WTC11 (cell line): Measurements from ENCODE around the gene SMG1. TPM values are rescaled to one million over a fixed set of nuclear protein-coding genes. Genes with fewer than 3 reads are reported as not detected.

Experiments used
- ATAC-seq: fragments of 200-7000 bp; cut with Tn5 transposase; 2 replicates; pipeline ENCODE4 v1.10.0; 2021; ENCODE audit warnings: mild to moderate bottlenecking, moderate library complexity
- CTCF ChIA-PET: fragments of 300-600 bp; sonication (Branson Sonifier 250); formaldehyde crosslinking; loops from one replicate; lab custom pipeline; 2021; ENCODE audit warnings: antibody characterized with exemption; lab: Charles Lee
- POLR2A ChIA-PET: fragments of 350-600 bp; sonication (Branson Sonifier 250); formaldehyde crosslinking; loops from one replicate; lab custom pipeline; 2021; ENCODE audit warnings: antibody characterized with exemption; lab: Charles Lee
- DNase-seq: peaks from one replicate; pipeline ENCODE4 v3.0.0; 2021; ENCODE audit warnings: low spot score
- H3K27ac Mint-ChIP-seq: 2 replicates; pipeline ENCODE4 v1.8.0; 2021; ENCODE audit warnings: mixed read lengths
- H3K27me3 Mint-ChIP-seq: 2 replicates; pipeline ENCODE4 v1.8.0; 2021; ENCODE audit warnings: low read depth, mild to moderate bottlenecking, moderate library complexity, mixed read lengths
- H3K36me3 Mint-ChIP-seq: 2 replicates; pipeline ENCODE4 v1.8.0; 2021; ENCODE audit warnings: mixed read lengths
- H3K4me1 Mint-ChIP-seq: 2 replicates; pipeline ENCODE4 v1.8.0; 2022; ENCODE audit warnings: mixed read lengths
- H3K4me3 Mint-ChIP-seq: 2 replicates; pipeline ENCODE4 v1.8.0; 2021; ENCODE audit warnings: mild to moderate bottlenecking, moderate library complexity, mixed read lengths
- H3K9me3 Mint-ChIP-seq: 2 replicates; pipeline ENCODE4 v1.8.0; 2021; ENCODE audit warnings: mixed read lengths
- ETV6 ChIP-seq: sonication (generic); formaldehyde crosslinking; IDR thresholded peaks from 2 replicates; pipeline ENCODE4 v1.8.1; 2022; ENCODE audit warnings: mild to moderate bottlenecking, missing genetic modification reagents
- FOXJ3 ChIP-seq: sonication (generic); formaldehyde crosslinking; IDR thresholded peaks from 2 replicates; pipeline ENCODE4 v1.9.0; 2021; ENCODE audit warnings: missing genetic modification reagents, mild to moderate bottlenecking, borderline replicate concordance
- HMGA2 ChIP-seq: fragments of 250-450 bp; sonication (Bioruptor Pico); IDR thresholded peaks from 2 replicates; pipeline ENCODE4 v1.4.0; 2021; ENCODE audit warnings: mild to moderate bottlenecking, moderate library complexity
- JAZF1 ChIP-seq: fragments of 250-450 bp; sonication (Bioruptor Pico); IDR thresholded peaks from 2 replicates; pipeline ENCODE4 v1.9.0; 2021; ENCODE audit warnings: moderate library complexity, mild to moderate bottlenecking, inconsistent platforms
- KAT7 ChIP-seq: sonication (generic); formaldehyde crosslinking; IDR thresholded peaks from 2 replicates; pipeline ENCODE4 v1.8.1; 2023; ENCODE audit warnings: missing genetic modification reagents, mild to moderate bottlenecking, borderline replicate concordance
- MYBL2 ChIP-seq: sonication (generic); formaldehyde crosslinking; IDR thresholded peaks from 2 replicates; pipeline ENCODE4 v1.8.1; 2023; ENCODE audit warnings: mild to moderate bottlenecking, moderate library complexity, missing genetic modification reagents
- OVOL2 ChIP-seq: fragments of 250-450 bp; sonication (Bioruptor Pico); IDR thresholded peaks from 2 replicates; pipeline ENCODE4 v1.9.0; 2021; ENCODE audit warnings: mild to moderate bottlenecking, borderline replicate concordance
- PRDM15 ChIP-seq: sonication (generic); formaldehyde crosslinking; IDR thresholded peaks from 2 replicates; pipeline ENCODE4 v1.8.0; 2022; ENCODE audit warnings: missing genetic modification reagents
- ZNF317 ChIP-seq: sonication (generic); formaldehyde crosslinking; IDR thresholded peaks from 2 replicates; pipeline ENCODE4 v1.8.1; 2023; ENCODE audit warnings: low read depth, mild to moderate bottlenecking, moderate library complexity, missing genetic modification reagents, borderline replicate concordance
- ZNF532 ChIP-seq: fragments of 250-450 bp; sonication (Bioruptor Pico); IDR thresholded peaks from 2 replicates; pipeline ENCODE4 v1.9.0; 2021; ENCODE audit warnings: mild to moderate bottlenecking, borderline replicate concordance
- total RNA-seq: library from RNA; stranded (reverse); gene quantifications from 3 replicates; pipeline ENCODE4 v1.2.3, GENCODE V29; 2021
- TF ChIP-seq, protein P1 (sequence below): fragments of 250-450 bp; sonication (Bioruptor Pico); conservative IDR thresholded peaks from 2 replicates; pipeline ENCODE4 v1.9.0; 2021; ENCODE audit warnings: mild to moderate bottlenecking
- TF ChIP-seq, protein P2 (sequence below): fragments of 250-450 bp; sonication (Bioruptor Pico); IDR thresholded peaks from 2 replicates; pipeline ENCODE4 v1.9.0; 2021; ENCODE audit warnings: mild to moderate bottlenecking

The SMG1 gene
- total RNA-seq, 1 experiment from 2014 or later, result 72.2 TPM

DNA sequence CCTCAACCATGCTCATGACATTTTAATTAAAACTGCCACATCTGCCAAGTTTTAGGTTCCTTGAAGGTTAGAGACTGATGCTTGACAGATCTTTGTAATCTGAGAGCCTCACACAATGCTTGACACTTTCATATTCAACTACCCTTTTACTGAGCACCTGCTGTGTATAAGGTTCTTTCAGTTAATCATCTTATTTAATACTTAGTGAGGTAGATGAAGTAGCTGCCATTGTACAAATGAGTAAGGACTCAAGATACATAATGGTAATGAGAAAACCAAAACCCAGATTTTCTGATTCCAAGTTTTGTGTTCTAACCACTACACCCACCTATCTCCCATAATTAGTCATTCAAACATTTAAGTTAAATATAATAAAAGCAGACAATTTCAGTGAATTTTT is 89.5 kb downstream of the SMG1 start:
- no peak overlapping the region for H3K4me3 Mint-ChIP-seq
- H3K27me3 Mint-ChIP-seq, result no peaks in the 10 kb centered on the region
- no peak for ATAC-seq
- H3K36me3 Mint-ChIP-seq, result peaks cover 86% of the 10 kb centered on the region
- no peaks in the 10 kb centered on the region for H3K4me1 Mint-ChIP-seq
- DNase-seq, result no peak
- POLR2A ChIA-PET, result no interaction called here
- H3K27ac Mint-ChIP-seq, result no peak overlapping the region
- no peaks in the 10 kb centered on the region for H3K9me3 Mint-ChIP-seq
- TF ChIP-seq KAT7 (CRISPR knock-in tag) (no peak), ETV6 (CRISPR knock-in tag) (no peak), FOXJ3 (CRISPR knock-in tag) (no peak), MYBL2 (CRISPR knock-in tag) (no peak), OVOL2 (CRISPR knock-in tag) (no peak), HMGA2 (CRISPR knock-in tag) (no peak)
- TF ChIP-seq, protein P1, sequence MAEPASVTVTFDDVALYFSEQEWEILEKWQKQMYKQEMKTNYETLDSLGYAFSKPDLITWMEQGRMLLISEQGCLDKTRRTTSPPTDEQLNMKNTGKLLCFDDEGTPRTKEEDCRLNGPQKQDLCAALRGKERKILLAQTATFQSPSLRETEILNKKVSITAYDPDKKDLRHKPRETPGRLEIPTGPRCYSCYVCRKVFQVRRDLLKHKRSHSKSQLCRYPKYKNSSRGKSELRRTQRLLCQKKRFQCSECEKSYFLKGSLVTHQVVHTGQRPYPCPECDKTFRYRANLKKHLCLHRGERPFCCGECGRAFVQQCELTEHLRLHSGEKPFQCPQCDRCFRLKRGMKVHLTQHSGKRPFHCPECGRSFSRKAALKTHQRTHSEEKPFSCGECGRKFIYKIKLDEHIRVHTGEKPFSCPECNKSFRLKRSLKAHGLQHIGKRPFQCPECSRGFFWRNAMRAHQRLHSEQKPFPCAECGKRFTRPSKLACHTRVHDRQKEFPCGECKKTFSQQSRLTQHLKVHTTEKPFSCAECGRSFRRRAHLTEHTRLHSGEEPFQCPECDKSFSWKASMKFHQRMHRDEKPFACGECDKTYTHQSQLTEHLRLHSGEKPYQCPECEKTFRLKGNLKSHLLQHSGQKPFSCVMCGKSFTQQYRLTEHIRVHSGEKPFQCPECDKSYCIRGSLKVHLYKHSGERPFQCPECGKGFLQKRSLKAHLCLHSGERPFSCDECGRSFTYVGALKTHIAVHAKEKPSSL (CRISPR knock-in tag), result no peak
- TF ChIP-seq, protein P2, sequence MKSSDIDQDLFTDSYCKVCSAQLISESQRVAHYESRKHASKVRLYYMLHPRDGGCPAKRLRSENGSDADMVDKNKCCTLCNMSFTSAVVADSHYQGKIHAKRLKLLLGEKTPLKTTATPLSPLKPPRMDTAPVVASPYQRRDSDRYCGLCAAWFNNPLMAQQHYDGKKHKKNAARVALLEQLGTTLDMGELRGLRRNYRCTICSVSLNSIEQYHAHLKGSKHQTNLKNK, result no peak
- CTCF ChIA-PET, result no interaction called here

DNA sequence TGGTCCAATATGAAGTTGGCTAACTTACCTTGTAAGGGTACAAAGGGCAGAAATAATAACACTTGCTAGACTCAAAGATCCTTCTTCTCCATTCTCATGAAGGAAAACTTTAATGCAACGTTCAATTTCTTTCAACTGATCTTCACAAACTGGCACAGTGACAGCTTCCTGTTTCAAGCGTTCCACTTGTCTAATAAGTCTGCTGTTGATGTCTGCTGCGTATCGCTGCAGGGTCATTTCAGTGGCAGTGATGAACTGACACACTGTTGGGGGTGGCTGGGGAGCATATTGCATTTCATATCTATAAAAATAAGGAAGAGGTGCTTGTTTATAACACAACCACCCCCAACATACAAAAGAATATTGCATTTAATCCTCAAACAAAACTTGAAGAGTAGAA is 91.3 kb downstream of the SMG1 start:
- Mint-ChIP-seq H3K27me3 (no peaks in the 10 kb centered on the region), H3K9me3 (no peaks in the 10 kb centered on the region), H3K4me1 (no peaks in the 10 kb centered on the region), H3K27ac (no peak overlapping the region), H3K36me3 (peaks cover 82% of the 10 kb centered on the region), H3K4me3 (no peak overlapping the region)
- ChIA-PET POLR2A (no interaction called here), CTCF (no interaction called here)
- ATAC-seq (no peak), DNase-seq (no peak)
- TF ChIP-seq ZNF317 (CRISPR knock-in tag) (0 out of 2 replicates have a peak, but pooled peaks have one; percentile 59), PRDM15 (no peak), ZNF532 (CRISPR knock-in tag) (no peak), JAZF1 (no peak)
